Endothelial cell of umbilical vein (primary cell): Measurements from ENCODE around the gene MACROH2A2. TPM values are rescaled to one million over a fixed set of nuclear protein-coding genes. Genes with fewer than 3 reads are reported as not detected.

Source experiments
- BruUV-seq: library from RNA; stranded (reverse); fragments of 400-500 nt; replicated peaks from 2 replicates; lab custom pipeline; 2021; lab: Mats Ljungman, UMichigan
- CTCF ChIA-PET: fragments of 300-600, 350-600 bp; sonication (Branson Sonifier 250); formaldehyde crosslinking; loops from one replicate; lab custom pipeline; 2021; ENCODE audit warnings: antibody characterized with exemption, inconsistent platforms; lab: Charles Lee
- POLR2A ChIA-PET: fragments of 300-600, 350-600 bp; sonication (Branson Sonifier 250); formaldehyde crosslinking; loops from one replicate; lab custom pipeline; 2021; ENCODE audit warnings: antibody characterized with exemption, inconsistent platforms; lab: Charles Lee
- DNase-seq: peaks from one replicate; pipeline ENCODE4 v3.0.0-alpha.2; 2011; ENCODE audit warnings: low read depth, low spot score
- FAIRE-seq: peaks from 2 replicates; lab custom pipeline; 2011; peaks lifted over from hg19 to GRCh38; lab: Jason Lieb, UNC
- H2AFZ ChIP-seq: 2 replicates; pipeline ENCODE4 v1.6.0; 2012; ENCODE audit warnings: low read depth, low read length, control low read depth, inconsistent platforms
- H3K27ac ChIP-seq: 2 replicates; pipeline ENCODE4 v1.5.1; 2011; ENCODE audit warnings: low read depth, mild to moderate bottlenecking, control low read depth, low read length, moderate library complexity; ENCODE audit not compliant: insufficient read depth
- H3K27me3 ChIP-seq, 2 experiments: 2 replicates each; pipeline versions ENCODE4 v1.6.0 to v1.6.1; 2011; ENCODE audit warnings: low read length in 2 of 2, mixed read lengths in 1 of 2; ENCODE audit not compliant: control insufficient read depth in 2 of 2, insufficient read depth in 2 of 2
- H3K36me3 ChIP-seq, 2 experiments: 2 replicates in 1 of 2; 3 replicates in 1 of 2; pipeline ENCODE4 v1.5.1; 2011; ENCODE audit warnings: low read length in 2 of 2, mild to moderate bottlenecking in 1 of 2, moderate library complexity in 1 of 2; ENCODE audit not compliant: control insufficient read depth in 2 of 2, insufficient read depth in 2 of 2; ENCODE audit errors: extremely low read depth in 1 of 2
- H3K4me1 ChIP-seq: 3 replicates; pipeline ENCODE4 v1.5.1; 2011; ENCODE audit warnings: mild to moderate bottlenecking, low read length; ENCODE audit not compliant: control insufficient read depth, insufficient read depth; ENCODE audit errors: extremely low read depth
- H3K4me2 ChIP-seq: 2 replicates; pipeline ENCODE4 v1.6.1; 2011; ENCODE audit warnings: low read length, control low read depth, mixed read lengths; ENCODE audit not compliant: insufficient read depth
- H3K4me3 ChIP-seq, 3 experiments: fragments of 200-600 bp in 1 of 3; sonication (generic), shearing (Covaris generic) in 1 of 3; replicated peaks in 1 of 3; 2 replicates each; pipeline ENCODE4 v1.5.1; 2011 to 2016; ENCODE audit warnings: control low read depth in 3 of 3, low read length in 3 of 3, mild to moderate bottlenecking in 2 of 3, inconsistent platforms in 1 of 3, low read depth in 1 of 3, moderate library complexity in 1 of 3; ENCODE audit not compliant: insufficient read depth in 1 of 3
- H3K79me2 ChIP-seq: 2 replicates; pipeline ENCODE4 v1.6.0; 2012; ENCODE audit warnings: low read length, inconsistent platforms; ENCODE audit not compliant: control insufficient read depth, insufficient read depth
- H3K9ac ChIP-seq: replicated peaks from 2 replicates; pipeline ENCODE3; 2011; ENCODE audit warnings: low read length, control low read depth; ENCODE audit not compliant: insufficient read depth; ENCODE audit errors: extremely low read depth
- H3K9me1 ChIP-seq: replicated peaks from 3 replicates; pipeline ENCODE4 v1.6.0; 2011; ENCODE audit warnings: mild to moderate bottlenecking, low read length; ENCODE audit not compliant: control insufficient read depth, insufficient read depth; ENCODE audit errors: extremely low read depth
- H3K9me3 ChIP-seq: replicated peaks from 2 replicates; pipeline ENCODE4 v1.5.1; 2012; ENCODE audit warnings: low read length, inconsistent platforms; ENCODE audit not compliant: control insufficient read depth, insufficient read depth
- H4K20me1 ChIP-seq: replicated peaks from 2 replicates; pipeline ENCODE3; 2011; ENCODE audit warnings: mild to moderate bottlenecking, low read length; ENCODE audit not compliant: control insufficient read depth, insufficient read depth; ENCODE audit errors: extremely low read depth
- CTCF ChIP-seq, 2 donors: IDR thresholded peaks; 1 replicate in 1 of 2; 2 replicates in 1 of 2; pipeline ENCODE4 v1.5.1; 2011; ENCODE audit warnings: low read length in 2 of 2, mild to moderate bottlenecking in 2 of 2, moderate library complexity in 2 of 2, control low read depth in 1 of 2, inconsistent platforms in 1 of 2, low read depth in 1 of 2; ENCODE audit not compliant: insufficient read depth in 1 of 2; ENCODE audit errors: extremely low read depth in 1 of 2
- EZH2 ChIP-seq: IDR thresholded peaks from 2 replicates; pipeline ENCODE4 v1.6.1; 2012; ENCODE audit warnings: borderline replicate concordance, low read depth, mild to moderate bottlenecking, moderate library complexity, low read length, inconsistent platforms; ENCODE audit not compliant: severe bottlenecking
- FOS ChIP-seq: IDR thresholded peaks from 2 replicates; pipeline ENCODE4 v1.6.1; 2011; ENCODE audit warnings: mild to moderate bottlenecking, low read length, moderate library complexity, borderline replicate concordance; ENCODE audit not compliant: insufficient read depth
- GATA2 ChIP-seq: IDR thresholded peaks from 2 replicates; pipeline ENCODE4 v1.7.0; 2011; ENCODE audit warnings: low read depth, mild to moderate bottlenecking, moderate library complexity, mixed read lengths, low read length; ENCODE audit not compliant: insufficient read length, insufficient read depth
- JUN ChIP-seq: IDR thresholded peaks from 2 replicates; pipeline ENCODE4 v1.6.1; 2011; ENCODE audit warnings: borderline replicate concordance, low read depth; ENCODE audit not compliant: insufficient read length, insufficient read depth
- MAX ChIP-seq: IDR thresholded peaks from 2 replicates; pipeline ENCODE4 v1.6.1; 2011; ENCODE audit not compliant: insufficient read depth, insufficient read length
- MYC ChIP-seq: IDR thresholded peaks from one replicate; pipeline ENCODE4 v1.6.1; 2011; ENCODE audit warnings: mild to moderate bottlenecking, low read depth, low read length
- POLR2A ChIP-seq: IDR thresholded peaks from 2 replicates; pipeline ENCODE4 v1.6.1; 2012; ENCODE audit warnings: low read depth, mild to moderate bottlenecking, control low read depth, low read length
- POLR2AphosphoS5 ChIP-seq: IDR thresholded peaks from 2 replicates; pipeline ENCODE4 v1.6.1; 2012; ENCODE audit warnings: low read depth, mild to moderate bottlenecking, control low read depth, low read length, moderate library complexity; ENCODE audit not compliant: insufficient read depth
- dilution Hi-C: fragments of 300-500 bp; cut with MboI; formaldehyde crosslinking; loops from one replicate; pipeline ENCODE4 v1.15.0; 2019; ENCODE audit warnings: low sequenced_read_pairs; ENCODE audit not compliant: extremely low pct_ligation_motif_present
- intact Hi-C: fragments of 100-400 bp; cut with micrococcal nuclease; formaldehyde crosslinking; loops from one replicate; pipeline ENCODE4 v1.10.0; 2022
- polyA plus RNA-seq, 4 experiments: library from polyadenylated mRNA; depleted of rRNA in 3 of 4; stranded (reverse) in 3 of 4; unstranded in 1 of 4; fragments of >200 nt; gene quantifications; 2 replicates each; pipeline versions ENCODE4 v1.2.1 to v1.2.3, GENCODE V29; 2011 to 2012; ENCODE audit warnings: missing spikeins in 1 of 4
- total RNA-seq: library from RNA; stranded (reverse); gene quantifications from 2 replicates; pipeline ENCODE4 v1.2.3, GENCODE V29; 2021

The MACROH2A2 gene
- total and polyA plus RNA-seq, 2 donors (not counting 3 experiments of a cell fraction or from before 2014, with no cell fraction given), result 0.08 TPM; not detected in 1

- no TSS peak for BruUV-seq
- intact Hi-C loops (loop anchor here (5.0 kb wide), 3 partner anchors 58 to 238 kb away; partner anchors contain the start of genes LRRC20 and PPA1), dilution Hi-C loops (no loop called here)
- Histone ChIP-seq H3K4me2 (peak overlapping the region; percentile 55), H4K20me1 (no peaks in the 10 kb centered on the region), H3K27ac (no peak overlapping the region), H3K36me3 (peaks cover 0 to 3% of the 10 kb centered on the region in 2 experiments), H3K27me3 (no peaks in the 10 kb centered on the region), H3K9me3 (no peaks in the 10 kb centered on the region), H3K4me3 (peak overlapping the region in 1 of 3 experiments; percentile 64), H3K9ac (no peak overlapping the region), H2AFZ (no peak overlapping the region), H3K79me2 (peaks cover 4% of the 10 kb centered on the region), H3K4me1 (peaks cover 11% of the 10 kb centered on the region), H3K9me1 (no peaks in the 10 kb centered on the region)
- ChIA-PET POLR2A (interaction anchor here (1.0 kb wide), 1 partner anchor 26 kb away, joined by 4 read pairs; the partner anchor contains the start of gene SAR1A), CTCF (interaction anchor here (0.7 to 3.4 kb wide), 3 partner anchors 26 to 358 kb away, joined by 3 to 95 read pairs (median 29); partner anchors contain the start of gene SAR1A)
- no peak for FAIRE-seq
- DNase-seq, result no peak
- TF ChIP-seq MAX, result no peak
Measured at GRCh38 chr10:70144372-70145110, 91.9 kb downstream of the MACROH2A2 start.

- FAIRE-seq, result no peak
- dilution Hi-C loops, result no loop called here
- Histone ChIP-seq H3K9me3 (no peaks in the 10 kb centered on the region), H3K9me1 (no peaks in the 10 kb centered on the region), H3K4me2 (peak overlapping the region; percentile 55), H3K36me3 (peaks cover 0 to 7% of the 10 kb centered on the region in 2 experiments), H4K20me1 (no peaks in the 10 kb centered on the region), H3K4me3 (peak overlapping the region; percentile 26 to 64 (median 64)), H3K27me3 (no peaks in the 10 kb centered on the region), H2AFZ (peak overlapping the region; percentile 82), H3K27ac (no peak overlapping the region), H3K4me1 (peaks cover 11% of the 10 kb centered on the region), H3K9ac (peak overlapping the region; percentile 70), H3K79me2 (peaks cover 6% of the 10 kb centered on the region)
- intact Hi-C loops, result loop anchor here (5.0 kb wide), 3 partner anchors 57 to 237 kb away; partner anchors contain the start of genes LRRC20 and PPA1
- BruUV-seq, result no TSS peak
- CTCF ChIA-PET, result interaction anchor here (0.7 to 3.4 kb wide), 9 partner anchors 11 to 358 kb away, joined by 3 to 95 read pairs (median 13); partner anchors contain the start of genes AIFM2 and SAR1A
- POLR2A ChIA-PET, result interaction anchor here (1.0 kb wide), 1 partner anchor 25 kb away, joined by 4 read pairs; the partner anchor contains the start of gene SAR1A
- DNase-seq, result no peak
- TF ChIP-seq POLR2A (no peak), FOS (no peak), MAX (no peak), POLR2AphosphoS5 (no peak), GATA2 (no peak), JUN (no peak), CTCF (IDR thresholded peaks at IDR 0.05; ENCODE audit: extremely low read depth in 1 of 2, insufficient read depth in 1 of 2, low read depth in 1 of 2, low read length in 2 of 2) (no peak), MYC (no peak), EZH2 (no peak)
Measured at GRCh38 chr10:70145166-70145665, 92.6 kb downstream of the MACROH2A2 start.
